Neural progenitor cell (in vitro differentiated cells): ENCODE data around the gene NDUFC1. TPM values are rescaled to one million over a fixed set of nuclear protein-coding genes. Genes with fewer than 3 reads are reported as not detected.
"Not testable (repeated sequence)": the region's sequence is repeated elsewhere in the genome, so short reads cannot be mapped to it uniquely, and the experiment has no call there.

ENCODE experiments used
- DNase-seq: peaks from one replicate; pipeline ENCODE4 v3.0.0-alpha.2; 2016; ENCODE audit warnings: low spot score
- H2AFZ ChIP-seq: fragments of 200-600 bp; sonication (generic); replicated peaks from 2 replicates; pipeline ENCODE4 v1.6.1; 2016; ENCODE audit warnings: antibody characterized with exemption
- H3F3A ChIP-seq: fragments of 200-600 bp; sonication (generic); 2 replicates; pipeline ENCODE4 v1.6.1; 2016; ENCODE audit warnings: antibody characterized with exemption, low read depth
- H3K27ac ChIP-seq: fragments of 200-600 bp; sonication (generic); 2 replicates; pipeline ENCODE4 v1.5.1; 2016; ENCODE audit warnings: mild to moderate bottlenecking
- H3K27me3 ChIP-seq: fragments of 200-600 bp; sonication (generic); 2 replicates; pipeline ENCODE4 v1.6.1; 2016; ENCODE audit warnings: mild to moderate bottlenecking, moderate library complexity
- H3K36me3 ChIP-seq: fragments of 200-600 bp; sonication (generic); 2 replicates; pipeline ENCODE4 v1.5.1; 2016
- H3K4me1 ChIP-seq: fragments of 200-600 bp; sonication (generic); 2 replicates; pipeline ENCODE4 v1.6.1; 2016; ENCODE audit warnings: mixed run types
- H3K4me2 ChIP-seq: fragments of 200-600 bp; sonication (generic); 2 replicates; pipeline ENCODE4 v1.6.1; 2016
- H3K4me3 ChIP-seq: fragments of 200-600 bp; sonication (generic); 2 replicates; pipeline ENCODE4 v1.5.1; 2016
- H3K79me2 ChIP-seq: fragments of 200-600 bp; sonication (generic); 2 replicates; pipeline ENCODE4 v1.6.1; 2016; ENCODE audit warnings: low read depth
- H3K9ac ChIP-seq: fragments of 200-600 bp; sonication (generic); 2 replicates; pipeline ENCODE4 v1.6.1; 2016
- H3K9me3 ChIP-seq: fragments of 200-600 bp; sonication (generic); 2 replicates; pipeline ENCODE4 v1.5.1; 2016; ENCODE audit warnings: low read depth
- H4K20me1 ChIP-seq: fragments of 200-600 bp; sonication (generic); 2 replicates; pipeline ENCODE4 v1.6.1; 2016; ENCODE audit warnings: low read depth
- H3K27ac Mint-ChIP-seq: 3 replicates; pipeline ENCODE4 v1.8.0; 2021; ENCODE audit warnings: mixed read lengths
- H3K27me3 Mint-ChIP-seq: 2 replicates; pipeline ENCODE4 v1.8.0; 2022; ENCODE audit warnings: low read depth, mild to moderate bottlenecking, inconsistent platforms, moderate library complexity, mixed read lengths; ENCODE audit not compliant: insufficient read depth
- H3K36me3 Mint-ChIP-seq: 3 replicates; pipeline ENCODE4 v1.8.0; 2021; ENCODE audit warnings: mixed read lengths
- H3K4me1 Mint-ChIP-seq: 3 replicates; pipeline ENCODE4 v1.8.0; 2021; ENCODE audit warnings: mixed read lengths
- H3K4me3 Mint-ChIP-seq: 3 replicates; pipeline ENCODE4 v1.8.0; 2021; ENCODE audit warnings: mild to moderate bottlenecking, moderate library complexity, mixed read lengths
- H3K9me3 Mint-ChIP-seq: 3 replicates; pipeline ENCODE4 v1.8.0; 2020; ENCODE audit warnings: mixed read lengths
- CTCF ChIP-seq: fragments of 200-600 bp; sonication (generic); IDR thresholded peaks from 2 replicates; pipeline ENCODE4 v1.5.1; 2017; ENCODE audit warnings: antibody characterized with exemption, mild to moderate bottlenecking
- EZH2 ChIP-seq: fragments of 200-600 bp; sonication (generic); IDR thresholded peaks from 2 replicates; pipeline ENCODE4 v1.6.1; 2017; ENCODE audit warnings: antibody characterized with exemption, mild to moderate bottlenecking, moderate library complexity
- EZH2phosphoT487 ChIP-seq: fragments of 200-600 bp; sonication (generic); IDR thresholded peaks from 2 replicates; pipeline ENCODE4 v1.6.1; 2017; ENCODE audit warnings: antibody characterized with exemption
- total RNA-seq: library from RNA; depleted of rRNA; stranded (reverse); fragments of >200 nt; gene quantifications from 2 replicates; pipeline ENCODE4 v1.2.3, GENCODE V29; 2015; ENCODE audit warnings: low replicate concordance

The NDUFC1 gene
- total RNA-seq, 1 donor from 2014 or later: 27.0 TPM

GRCh38 chr4:139314047-139314800 lies 11.9 kb upstream of the NDUFC1 start:
- H3K9ac ChIP-seq: no peak overlapping the region
- H3K79me2 ChIP-seq: peaks cover 99% of the 10 kb centered on the region
- H3K27me3 ChIP-seq: no peaks in the 10 kb centered on the region
- no peaks in the 10 kb centered on the region for H3K9me3 ChIP-seq
- Mint-ChIP-seq H3K9me3 (peaks cover 42% of the 10 kb centered on the region), H3K4me3 (no peak overlapping the region), H3K27ac (no peak overlapping the region), H3K4me1 (no peaks in the 10 kb centered on the region), H3K36me3 (peaks cover 52% of the 10 kb centered on the region), H3K27me3 (no peaks in the 10 kb centered on the region)
- peak overlapping the region; percentile 32 for H3K4me2 ChIP-seq
- no peak for TF ChIP-seq EZH2
- TF ChIP-seq EZH2phosphoT487: no peak
- TF ChIP-seq CTCF: no peak
- H3F3A ChIP-seq: peaks cover 21% of the 10 kb centered on the region
- H4K20me1 ChIP-seq: peaks cover 41% of the 10 kb centered on the region
- no peak overlapping the region for H2AFZ ChIP-seq
- peak overlapping the region; percentile 68 for H3K27ac ChIP-seq
- no peaks in the 10 kb centered on the region for H3K36me3 ChIP-seq
- peaks cover 17% of the 10 kb centered on the region for H3K4me1 ChIP-seq
- DNase-seq: peak; percentile 40
- H3K4me3 ChIP-seq: no peak overlapping the region

- H4K20me1 ChIP-seq: peaks cover 41% of the 10 kb centered on the region
- H3K36me3 ChIP-seq, H3K27me3 ChIP-seq, H3K27ac ChIP-seq, H3K27me3 Mint-ChIP-seq, H3K4me1 Mint-ChIP-seq, DNase-seq, H3K27ac Mint-ChIP-seq, H2AFZ ChIP-seq, H3K9ac ChIP-seq, H3K4me3 Mint-ChIP-seq, H3K9me3 ChIP-seq, H3K4me3 ChIP-seq, H3K4me2 ChIP-seq: not testable (repeated sequence)
- H3K36me3 Mint-ChIP-seq: peaks cover 53% of the 10 kb centered on the region
- H3K9me3 Mint-ChIP-seq: peaks cover 42% of the 10 kb centered on the region
- peaks cover 99% of the 10 kb centered on the region for H3K79me2 ChIP-seq
- H3K4me1 ChIP-seq: peaks cover 17% of the 10 kb centered on the region
- peaks cover 21% of the 10 kb centered on the region for H3F3A ChIP-seq
These were observed 11.1 kb upstream of the NDUFC1 start for GRCh38 chr4:139313414-139313813.

- H2AFZ ChIP-seq: no peak overlapping the region
- H3K4me2 ChIP-seq: no peak overlapping the region
- no peaks in the 10 kb centered on the region for H3K27me3 ChIP-seq
- peak overlapping the region; percentile 68 for H3K27ac ChIP-seq
- Mint-ChIP-seq H3K4me1 (no peaks in the 10 kb centered on the region), H3K9me3 (peaks cover 37% of the 10 kb centered on the region), H3K27ac (no peak overlapping the region), H3K27me3 (no peaks in the 10 kb centered on the region), H3K4me3 (no peak overlapping the region), H3K36me3 (peaks cover 53% of the 10 kb centered on the region)
- H3K36me3 ChIP-seq: no peaks in the 10 kb centered on the region
- H4K20me1 ChIP-seq: peaks cover 41% of the 10 kb centered on the region
- TF ChIP-seq EZH2: no peak
- TF ChIP-seq CTCF: no peak
- TF ChIP-seq EZH2phosphoT487: no peak
- no peak overlapping the region for H3K4me3 ChIP-seq
- no peak for DNase-seq
- H3K4me1 ChIP-seq: peaks cover 17% of the 10 kb centered on the region
- peaks cover 21% of the 10 kb centered on the region for H3F3A ChIP-seq
- no peaks in the 10 kb centered on the region for H3K9me3 ChIP-seq
- no peak overlapping the region for H3K9ac ChIP-seq
- H3K79me2 ChIP-seq: peaks cover 99% of the 10 kb centered on the region
These were observed 10.5 kb upstream of the NDUFC1 start for GRCh38 chr4:139312552-139313332.
